Fibroblast of lung (primary cell): ENCODE data around the gene PRTN3. TPM values are rescaled to one million over a fixed set of nuclear protein-coding genes. Genes with fewer than 3 reads are reported as not detected.
A peak's percentile ranks its signal among the peaks of the same experiment; 100 is the strongest.
"Not testable (repeated sequence)": the region's sequence is repeated elsewhere in the genome, so short reads cannot be mapped to it uniquely, and the experiment has no call there.

ENCODE experiments used
- DNase-seq, 2 donors: peaks; one replicate each; pipeline versions ENCODE4 v3.0.0 to v3.0.0-alpha.2; 2010; ENCODE audit warnings: low read depth in 2 of 2
- H2AFZ ChIP-seq: 2 replicates; pipeline ENCODE4 v1.5.1; 2012; ENCODE audit warnings: low read length, control low read depth, inconsistent platforms
- H3K27ac ChIP-seq: 2 replicates; pipeline ENCODE4 v1.5.1; 2011; ENCODE audit warnings: low read length, control low read depth; ENCODE audit not compliant: insufficient read depth
- H3K27me3 ChIP-seq: 2 replicates; pipeline ENCODE4 v1.5.1; 2011; ENCODE audit warnings: mild to moderate bottlenecking, low read length; ENCODE audit not compliant: control insufficient read depth, insufficient read depth
- H3K36me3 ChIP-seq: 2 replicates; pipeline ENCODE4 v1.5.1; 2011; ENCODE audit warnings: low read length; ENCODE audit not compliant: control insufficient read depth, insufficient read depth
- H3K4me1 ChIP-seq: 2 replicates; pipeline ENCODE4 v1.5.1; 2011; ENCODE audit warnings: low read length; ENCODE audit not compliant: control insufficient read depth, insufficient read depth; ENCODE audit errors: extremely low read depth
- H3K4me2 ChIP-seq: 2 replicates; pipeline ENCODE4 v1.5.1; 2011; ENCODE audit warnings: low read length, control low read depth; ENCODE audit not compliant: insufficient read depth; ENCODE audit errors: extremely low read depth
- H3K4me3 ChIP-seq, 4 experiments: fragments of 200-600 bp in 1 of 4; sonication (generic) in 1 of 4; replicated peaks in 1 of 4; 2 replicates each; pipeline ENCODE4 v1.5.1; 2011 to 2016; ENCODE audit warnings: low read length in 4 of 4, low read depth in 3 of 4, mild to moderate bottlenecking in 3 of 4, control low read depth in 2 of 4, inconsistent platforms in 1 of 4, mixed read lengths in 1 of 4; ENCODE audit not compliant: insufficient read depth in 1 of 4; ENCODE audit errors: control extremely low read depth in 1 of 4
- H3K79me2 ChIP-seq: 2 replicates; pipeline ENCODE4 v1.5.1; 2012; ENCODE audit warnings: mild to moderate bottlenecking, low read length, inconsistent platforms; ENCODE audit not compliant: control insufficient read depth, insufficient read depth
- H3K9ac ChIP-seq: 2 replicates; pipeline ENCODE4 v1.5.1; 2011; ENCODE audit warnings: mild to moderate bottlenecking, low read length, control low read depth; ENCODE audit not compliant: insufficient read depth
- H3K9me3 ChIP-seq: 2 replicates; pipeline ENCODE4 v1.5.1; 2012; ENCODE audit warnings: low read depth, low read length; ENCODE audit not compliant: control insufficient read depth, insufficient read depth
- H4K20me1 ChIP-seq: 2 replicates; pipeline ENCODE4 v1.5.1; 2011; ENCODE audit warnings: low read length; ENCODE audit not compliant: control insufficient read depth, insufficient read depth; ENCODE audit errors: extremely low read depth
- EZH2 ChIP-seq: IDR thresholded peaks from 2 replicates; pipeline ENCODE4 v1.5.1; 2012; ENCODE audit warnings: low read length, control low read depth, mild to moderate bottlenecking; ENCODE audit errors: missing control alignments
- polyA plus RNA-seq, 2 donors: library from polyadenylated mRNA; depleted of rRNA in 1 of 2; stranded (reverse) in 1 of 2; unstranded in 1 of 2; fragments of >200 nt; gene quantifications; 2 replicates each; pipeline ENCODE4 v1.2.1, GENCODE V29; 2011 to 2012; ENCODE audit warnings: missing spikeins in 1 of 2
- total RNA-seq: library from RNA; depleted of rRNA; stranded (reverse); fragments of >200 nt; gene quantifications from 2 replicates; pipeline ENCODE4 v1.2.1, GENCODE V29; 2014
- TF ChIP-seq, protein P1 (sequence below), 2 donors: IDR thresholded peaks in 1 of 2; conservative IDR thresholded peaks in 1 of 2; 1 replicate in 1 of 2; 2 replicates in 1 of 2; pipeline ENCODE4 v1.5.1; 2011 to 2012; ENCODE audit warnings: low read length in 2 of 2, control low read depth in 1 of 2, inconsistent platforms in 1 of 2, low read depth in 1 of 2, mild to moderate bottlenecking in 1 of 2

The PRTN3 gene
- total and polyA plus RNA-seq, 2 donors (not counting 1 experiment from before 2014, with no cell fraction given), result not detected

DNA sequence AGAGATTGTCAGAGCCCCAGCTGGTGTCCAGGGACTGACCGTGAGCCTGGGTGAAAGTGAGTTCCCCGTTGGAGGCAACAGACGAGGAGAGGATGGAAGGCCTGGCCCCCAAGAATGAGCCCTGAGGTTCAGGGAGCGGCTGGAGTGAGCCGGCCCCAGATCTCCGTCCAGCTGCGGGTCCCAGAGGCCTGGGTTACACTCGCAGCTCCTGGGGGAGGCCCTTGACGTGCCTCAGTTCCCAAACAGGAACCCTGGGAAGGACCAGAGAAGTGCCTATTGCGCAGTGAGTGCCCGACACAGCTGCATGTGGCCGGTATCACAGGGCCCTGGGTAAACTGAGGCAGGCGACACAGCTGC is 10.2 kb downstream of the PRTN3 start:
- Histone ChIP-seq H3K27ac (peak overlapping the region; percentile 91), H3K4me2 (peak overlapping the region; percentile 59), H3K79me2 (no peaks in the 10 kb centered on the region), H3K9me3 (no peaks in the 10 kb centered on the region), H3K9ac (peak overlapping the region; percentile 58), H4K20me1 (no peaks in the 10 kb centered on the region), H3K4me3 (peak overlapping the region in 2 of 4 experiments; percentile 8 to 29), H2AFZ (peak overlapping the region; percentile 55), H3K27me3 (peaks cover 6% of the 10 kb centered on the region), H3K4me1 (peaks cover 6% of the 10 kb centered on the region), H3K36me3 (no peaks in the 10 kb centered on the region)
- TF ChIP-seq, protein P1, sequence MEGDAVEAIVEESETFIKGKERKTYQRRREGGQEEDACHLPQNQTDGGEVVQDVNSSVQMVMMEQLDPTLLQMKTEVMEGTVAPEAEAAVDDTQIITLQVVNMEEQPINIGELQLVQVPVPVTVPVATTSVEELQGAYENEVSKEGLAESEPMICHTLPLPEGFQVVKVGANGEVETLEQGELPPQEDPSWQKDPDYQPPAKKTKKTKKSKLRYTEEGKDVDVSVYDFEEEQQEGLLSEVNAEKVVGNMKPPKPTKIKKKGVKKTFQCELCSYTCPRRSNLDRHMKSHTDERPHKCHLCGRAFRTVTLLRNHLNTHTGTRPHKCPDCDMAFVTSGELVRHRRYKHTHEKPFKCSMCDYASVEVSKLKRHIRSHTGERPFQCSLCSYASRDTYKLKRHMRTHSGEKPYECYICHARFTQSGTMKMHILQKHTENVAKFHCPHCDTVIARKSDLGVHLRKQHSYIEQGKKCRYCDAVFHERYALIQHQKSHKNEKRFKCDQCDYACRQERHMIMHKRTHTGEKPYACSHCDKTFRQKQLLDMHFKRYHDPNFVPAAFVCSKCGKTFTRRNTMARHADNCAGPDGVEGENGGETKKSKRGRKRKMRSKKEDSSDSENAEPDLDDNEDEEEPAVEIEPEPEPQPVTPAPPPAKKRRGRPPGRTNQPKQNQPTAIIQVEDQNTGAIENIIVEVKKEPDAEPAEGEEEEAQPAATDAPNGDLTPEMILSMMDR (conservative IDR thresholded peaks at IDR 0.05 in 1 of 2, IDR thresholded peaks at IDR 0.05 in 1 of 2; ENCODE audit: low read depth in 1 of 2, low read length in 2 of 2), result no peak
- no peak for TF ChIP-seq EZH2
- no peak for DNase-seq

DNA sequence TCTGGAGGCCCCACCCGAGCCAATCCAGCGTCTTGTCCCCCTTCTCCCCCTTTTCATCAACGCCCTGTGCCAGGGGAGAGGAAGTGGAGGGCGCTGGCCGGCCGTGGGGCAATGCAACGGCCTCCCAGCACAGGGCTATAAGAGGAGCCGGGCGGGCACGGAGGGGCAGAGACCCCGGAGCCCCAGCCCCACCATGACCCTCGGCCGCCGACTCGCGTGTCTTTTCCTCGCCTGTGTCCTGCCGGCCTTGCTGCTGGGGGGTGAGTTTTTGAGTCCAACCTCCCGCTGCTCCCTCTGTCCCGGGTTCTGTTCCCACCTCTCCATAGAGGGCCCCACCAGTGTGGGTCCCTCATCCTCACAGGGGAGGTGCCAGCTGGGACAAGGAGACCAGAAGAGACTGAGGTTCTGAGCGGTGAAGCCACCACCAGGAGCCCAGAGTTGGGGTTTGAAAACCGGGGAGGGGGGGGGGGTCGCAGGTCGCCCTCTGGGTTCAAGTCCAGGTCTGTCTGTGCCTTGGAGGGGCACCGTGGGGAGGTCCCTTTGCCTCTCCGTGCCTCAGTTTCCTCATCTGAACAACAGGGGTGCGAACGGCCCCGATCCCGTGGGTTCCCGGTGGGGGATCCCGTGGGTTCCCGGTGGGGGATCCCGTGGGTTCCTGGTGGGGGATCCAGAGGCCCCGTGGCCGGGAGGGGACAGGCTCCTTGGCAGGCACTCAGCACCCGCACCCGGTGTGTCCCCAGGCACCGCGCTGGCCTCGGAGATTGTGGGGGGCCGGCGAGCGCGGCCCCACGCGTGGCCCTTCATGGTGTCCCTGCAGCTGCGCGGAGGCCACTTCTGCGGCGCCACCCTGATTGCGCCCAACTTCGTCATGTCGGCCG is 11.6 kb downstream of the PRTN3 start, which contains the start of gene ELANE:
Gene ELANE (plus strand): TSS at position 168 of the 878 bp plus-strand sequence. CDS start 26 bp downstream, at position 194.
- no peak within 1 kb of the TSS for H2AFZ ChIP-seq
- H3K27me3 ChIP-seq, result peaks cover 5% of the 10 kb centered on the region
- H3K9me3 ChIP-seq, result no peaks in the 10 kb centered on the region
- H4K20me1 ChIP-seq, result no peaks in the 10 kb centered on the region
- no peak within 1 kb of the TSS for H3K4me3 ChIP-seq
- no peaks in the 10 kb centered on the region for H3K36me3 ChIP-seq
- TF ChIP-seq EZH2, result peak; percentile 48
- TF ChIP-seq, protein P1 (conservative IDR thresholded peaks at IDR 0.05 in 1 of 2, IDR thresholded peaks at IDR 0.05 in 1 of 2; ENCODE audit: low read depth in 1 of 2, low read length in 2 of 2), result no peak
- H3K9ac ChIP-seq, result peak within 1 kb of the TSS; percentile 58
- peak within 1 kb of the TSS; percentile 91 for H3K27ac ChIP-seq
- DNase-seq, result no peak
- H3K79me2 ChIP-seq, result no peaks in the 10 kb centered on the region
- no peak within 1 kb of the TSS for H3K4me2 ChIP-seq
- H3K4me1 ChIP-seq, result peaks cover 6% of the 10 kb centered on the region

DNA sequence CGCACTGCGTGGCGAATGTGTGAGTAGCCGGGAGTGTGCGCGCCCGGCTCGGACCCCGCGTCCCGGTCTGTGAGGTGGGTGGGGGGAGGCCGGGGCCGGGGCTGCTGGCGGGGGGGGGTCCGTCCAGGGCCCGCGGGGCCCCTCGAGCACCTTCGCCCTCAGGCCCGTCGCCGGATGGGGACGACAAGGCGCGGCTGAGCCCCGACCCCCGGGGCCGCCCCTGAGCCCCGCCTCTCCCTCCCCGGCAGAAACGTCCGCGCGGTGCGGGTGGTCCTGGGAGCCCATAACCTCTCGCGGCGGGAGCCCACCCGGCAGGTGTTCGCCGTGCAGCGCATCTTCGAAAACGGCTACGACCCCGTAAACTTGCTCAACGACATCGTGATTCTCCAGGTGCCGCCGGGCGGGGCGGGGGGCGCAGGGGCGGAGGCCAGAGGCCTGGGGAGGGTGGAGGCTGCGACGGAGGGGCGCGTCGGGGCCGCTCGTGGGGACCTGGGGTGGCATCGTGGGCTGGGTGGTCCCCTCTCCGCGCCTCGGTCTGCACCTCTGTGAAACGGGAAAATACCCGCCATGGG is 12.3 kb downstream of the PRTN3 start:
- H3K4me2 ChIP-seq, result no peak overlapping the region
- DNase-seq, result no peak
- no peaks in the 10 kb centered on the region for H3K36me3 ChIP-seq
- H3K79me2 ChIP-seq, result no peaks in the 10 kb centered on the region
- H3K4me1 ChIP-seq, result peaks cover 6% of the 10 kb centered on the region
- no peak overlapping the region for H3K4me3 ChIP-seq
- H3K27me3 ChIP-seq, result no peaks in the 10 kb centered on the region
- no peak overlapping the region for H3K27ac ChIP-seq
- H3K9ac ChIP-seq, result no peak overlapping the region
- no peaks in the 10 kb centered on the region for H4K20me1 ChIP-seq
- no peaks in the 10 kb centered on the region for H3K9me3 ChIP-seq
- no peak overlapping the region for H2AFZ ChIP-seq
- no peak for TF ChIP-seq EZH2
- TF ChIP-seq, protein P1 (conservative IDR thresholded peaks at IDR 0.05 in 1 of 2, IDR thresholded peaks at IDR 0.05 in 1 of 2; ENCODE audit: low read depth in 1 of 2, low read length in 2 of 2), result no peak

DNA sequence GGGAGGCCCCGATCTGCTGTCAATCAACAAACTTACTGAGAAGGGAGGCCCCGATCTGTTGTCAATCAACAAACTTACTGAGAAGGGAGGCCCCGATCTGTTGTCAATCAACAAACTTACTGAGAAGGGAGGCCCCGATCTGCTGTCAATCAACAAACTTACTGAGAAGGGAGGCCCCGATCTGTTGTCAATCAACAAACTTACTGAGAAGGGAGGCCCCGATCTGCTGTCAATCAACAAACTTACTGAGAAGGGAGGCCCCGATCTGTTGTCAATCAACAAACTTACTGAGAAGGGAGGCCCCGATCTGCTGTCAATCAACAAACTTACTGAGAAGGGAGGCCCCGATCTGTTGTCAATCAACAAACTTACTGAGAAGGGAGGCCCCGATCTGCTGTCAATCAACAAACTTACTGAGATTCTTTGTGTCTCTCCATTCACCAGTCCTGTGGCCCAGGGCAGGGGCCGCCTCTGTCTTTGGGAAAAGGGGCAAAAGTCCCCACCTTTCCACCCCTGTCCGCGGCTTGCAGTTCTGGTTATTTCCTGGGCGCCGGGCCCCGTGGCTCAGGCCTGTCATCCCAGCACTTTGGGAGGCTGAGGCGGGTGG is 12.9 kb downstream of the PRTN3 start:
- H3K9me3 ChIP-seq, H3K4me1 ChIP-seq, H3K9ac ChIP-seq, H3K27me3 ChIP-seq, H4K20me1 ChIP-seq, H3K4me3 ChIP-seq, H3K79me2 ChIP-seq, H3K36me3 ChIP-seq, H3K4me2 ChIP-seq, H2AFZ ChIP-seq, H3K27ac ChIP-seq, DNase-seq: not testable (repeated sequence)
